Fibroblast of mammary gland (primary cell): ENCODE results near the gene SYNDIG1.

ENCODE experiments used
- DNase-seq: peaks from one replicate; pipeline ENCODE4 v3.0.0-alpha.2; 2010; ENCODE audit warnings: low read depth
- H3K4me3 ChIP-seq: 2 replicates; pipeline ENCODE4 v1.5.1; 2011; ENCODE audit warnings: low read depth, mild to moderate bottlenecking, low read length, moderate library complexity; ENCODE audit not compliant: control insufficient read depth
- TF ChIP-seq, protein P1 (sequence below): conservative IDR thresholded peaks from 2 replicates; pipeline ENCODE4 v1.5.1; 2011; ENCODE audit warnings: low read depth, low read length, inconsistent platforms; ENCODE audit not compliant: control insufficient read depth, insufficient read depth

SYNDIG1 gene

DNA sequence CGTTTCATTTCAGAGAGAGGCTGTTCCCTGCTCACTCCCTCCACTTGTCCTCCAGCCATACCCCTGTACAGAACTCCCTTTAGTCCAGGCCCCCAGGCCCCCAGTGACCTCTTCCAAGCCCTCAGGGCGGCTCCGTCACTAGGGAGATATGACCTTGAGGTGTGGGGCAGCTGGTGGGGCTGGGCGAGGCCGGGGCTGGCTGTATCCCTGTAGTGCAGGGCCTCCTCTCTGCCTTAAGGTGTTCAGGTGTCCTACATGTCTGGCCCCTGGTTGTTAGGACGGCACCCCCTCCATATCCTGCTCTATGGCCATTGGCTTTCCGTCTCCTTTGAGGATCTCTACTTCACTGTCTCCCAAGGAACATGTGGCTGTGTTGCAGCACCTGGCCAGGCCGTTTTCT is 17.4 kb upstream of the SYNDIG1 start:
- DNase-seq, result no peak
- TF ChIP-seq, protein P1, sequence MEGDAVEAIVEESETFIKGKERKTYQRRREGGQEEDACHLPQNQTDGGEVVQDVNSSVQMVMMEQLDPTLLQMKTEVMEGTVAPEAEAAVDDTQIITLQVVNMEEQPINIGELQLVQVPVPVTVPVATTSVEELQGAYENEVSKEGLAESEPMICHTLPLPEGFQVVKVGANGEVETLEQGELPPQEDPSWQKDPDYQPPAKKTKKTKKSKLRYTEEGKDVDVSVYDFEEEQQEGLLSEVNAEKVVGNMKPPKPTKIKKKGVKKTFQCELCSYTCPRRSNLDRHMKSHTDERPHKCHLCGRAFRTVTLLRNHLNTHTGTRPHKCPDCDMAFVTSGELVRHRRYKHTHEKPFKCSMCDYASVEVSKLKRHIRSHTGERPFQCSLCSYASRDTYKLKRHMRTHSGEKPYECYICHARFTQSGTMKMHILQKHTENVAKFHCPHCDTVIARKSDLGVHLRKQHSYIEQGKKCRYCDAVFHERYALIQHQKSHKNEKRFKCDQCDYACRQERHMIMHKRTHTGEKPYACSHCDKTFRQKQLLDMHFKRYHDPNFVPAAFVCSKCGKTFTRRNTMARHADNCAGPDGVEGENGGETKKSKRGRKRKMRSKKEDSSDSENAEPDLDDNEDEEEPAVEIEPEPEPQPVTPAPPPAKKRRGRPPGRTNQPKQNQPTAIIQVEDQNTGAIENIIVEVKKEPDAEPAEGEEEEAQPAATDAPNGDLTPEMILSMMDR, result no peak
- H3K4me3 ChIP-seq, result no peak overlapping the region

DNA sequence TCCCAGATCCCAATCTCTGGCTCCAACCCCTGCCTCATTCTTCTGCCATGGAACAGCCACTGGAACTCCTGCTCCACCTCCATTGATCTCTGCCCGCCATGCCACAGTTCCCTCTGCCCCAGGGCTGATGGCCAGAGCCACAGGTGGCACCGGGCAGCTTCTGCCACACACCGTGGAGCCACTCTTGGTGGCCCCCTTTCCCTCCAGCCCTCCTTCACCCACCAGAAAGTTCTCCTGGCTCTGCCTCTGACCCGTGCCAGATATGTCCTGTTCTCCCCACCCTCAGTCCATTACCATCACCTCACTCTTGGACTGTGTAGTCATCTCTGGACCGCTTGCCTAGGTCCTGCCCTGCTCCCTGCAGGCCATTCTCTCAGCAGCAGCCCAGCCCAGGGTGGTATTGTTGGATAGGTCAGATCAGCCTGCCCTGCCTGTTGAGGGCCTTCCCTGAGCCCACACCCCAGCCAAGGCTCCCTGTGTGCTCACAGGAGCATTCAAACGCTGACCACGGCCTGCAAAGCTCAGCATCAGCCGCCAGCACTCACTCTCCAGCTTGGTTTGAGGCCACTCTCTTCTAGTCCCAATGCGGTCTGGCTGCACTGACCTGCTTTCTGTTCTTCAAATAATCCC is 16.8 kb upstream of the SYNDIG1 start:
- no peak overlapping the region for H3K4me3 ChIP-seq
- no peak for DNase-seq
- TF ChIP-seq, protein P1, result no peak

DNA sequence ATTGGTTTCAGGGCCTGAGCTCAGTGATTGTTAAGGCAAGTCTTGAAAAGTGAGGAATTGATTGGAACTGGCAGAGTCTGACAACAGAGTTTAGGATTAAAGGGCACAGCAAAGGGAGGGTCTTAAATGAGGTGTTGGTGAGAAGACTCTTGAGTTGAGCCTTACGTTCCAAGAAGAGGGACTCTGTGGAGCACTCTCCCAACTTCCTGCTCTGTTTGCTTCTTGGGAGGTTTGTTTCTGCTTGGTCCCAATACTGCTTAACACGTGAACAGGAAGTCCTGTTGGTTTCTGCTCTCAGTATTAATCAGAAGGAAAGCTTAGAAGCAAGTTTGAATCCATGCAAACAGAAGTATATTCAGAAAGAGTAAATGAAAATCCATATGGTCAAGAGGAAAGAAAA is 15.6 kb upstream of the SYNDIG1 start:
- TF ChIP-seq, protein P1, result no peak
- DNase-seq, result no peak
- H3K4me3 ChIP-seq, result no peak overlapping the region

DNA sequence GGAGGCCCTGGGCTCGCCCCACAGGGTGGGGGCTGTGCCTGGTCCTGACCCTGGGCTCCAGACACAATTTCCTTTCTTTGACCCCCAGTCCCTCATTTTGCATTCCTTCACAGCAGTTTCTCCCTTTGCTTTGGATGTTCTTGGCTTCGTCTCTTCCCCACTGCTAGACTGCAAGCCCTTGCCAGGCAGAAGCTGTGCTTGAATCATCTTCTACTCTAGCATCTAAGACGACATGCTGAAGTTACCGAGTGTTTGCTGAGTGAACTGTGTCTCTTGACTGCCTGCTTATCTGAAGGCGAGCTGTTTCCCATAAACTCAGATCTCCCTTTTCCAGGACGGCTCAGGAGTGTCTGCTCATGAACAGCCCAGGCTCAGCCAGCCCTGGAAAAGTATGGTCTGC is 14.3 kb upstream of the SYNDIG1 start:
- TF ChIP-seq, protein P1, result no peak
- DNase-seq, result no peak

DNA sequence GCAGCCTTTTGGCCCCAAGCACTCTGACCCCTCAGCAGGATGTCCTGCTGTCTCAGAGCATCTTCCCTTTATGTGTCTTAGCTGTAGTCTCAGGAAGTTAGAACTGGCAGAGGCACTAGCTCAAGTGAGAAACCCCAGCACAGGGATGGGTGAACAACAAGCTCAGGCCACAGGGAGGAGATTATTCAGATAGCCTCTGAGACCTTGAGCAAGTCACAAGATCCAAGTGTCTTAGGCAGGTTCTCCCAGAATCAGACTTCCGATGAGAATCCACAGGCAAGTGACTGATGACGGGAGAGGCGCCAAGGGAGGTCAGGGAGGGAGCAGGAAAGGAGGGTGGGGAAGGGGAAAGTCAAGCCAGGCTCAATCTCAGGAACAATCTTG is 13.0 kb upstream of the SYNDIG1 start:
- no peak overlapping the region for H3K4me3 ChIP-seq
- DNase-seq, result no peak
- TF ChIP-seq, protein P1, result no peak

More for the DNA sequence above, 14.3 kb upstream of the SYNDIG1 start:
- no peak overlapping the region for H3K4me3 ChIP-seq

DNA sequence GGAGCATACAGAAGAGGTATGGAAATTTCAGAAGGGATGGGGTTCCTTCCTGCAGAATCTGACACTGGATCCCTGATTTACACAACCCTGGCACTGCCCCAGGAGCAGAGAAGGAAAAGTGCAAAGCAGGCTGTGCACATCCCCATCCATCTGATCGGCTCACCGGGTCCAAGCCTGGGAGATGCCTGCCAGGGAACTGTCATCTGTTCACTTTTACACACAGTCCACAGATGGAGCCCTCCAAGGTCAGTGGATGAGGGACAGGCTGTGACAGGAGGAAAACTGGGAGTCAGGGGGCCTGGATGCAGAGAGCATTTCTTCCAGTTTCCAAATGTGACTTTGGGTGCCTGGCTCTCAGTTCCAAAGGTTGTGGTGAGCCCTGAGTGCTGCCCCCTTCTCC is 11.0 kb upstream of the SYNDIG1 start:
- H3K4me3 ChIP-seq, result no peak overlapping the region
- DNase-seq, result no peak
- TF ChIP-seq, protein P1, result no peak

DNA sequence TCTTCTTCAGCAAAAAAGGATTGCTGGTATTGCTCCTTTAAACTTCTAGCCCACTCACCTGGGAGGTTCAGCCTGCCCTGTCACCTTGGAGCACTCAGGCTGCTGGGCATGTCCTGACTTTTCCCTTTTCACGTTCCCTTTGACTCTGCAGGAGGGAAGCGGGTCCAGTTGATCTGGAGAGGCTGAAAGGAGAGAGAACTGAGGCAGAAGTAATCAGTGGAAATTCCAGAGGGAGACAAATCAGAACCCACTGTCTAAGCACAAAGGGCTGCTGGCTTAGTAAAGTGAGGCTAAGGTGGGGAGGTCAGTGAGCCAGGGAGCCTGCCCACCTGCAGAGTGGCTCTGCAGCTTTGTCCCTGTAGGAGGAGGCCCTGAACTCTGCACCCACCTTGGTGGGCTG is 9.7 kb upstream of the SYNDIG1 start:
- TF ChIP-seq, protein P1, result no peak
- DNase-seq, result no peak
- no peak overlapping the region for H3K4me3 ChIP-seq
